SHP77 (cell line): ENCODE measurements around the gene PTER.

Source experiments
- DNase-seq, 2 experiments: peaks; one replicate each; lab custom pipeline; 2025; lab: John Stamatoyannopoulos, UW

PTER gene

DNA sequence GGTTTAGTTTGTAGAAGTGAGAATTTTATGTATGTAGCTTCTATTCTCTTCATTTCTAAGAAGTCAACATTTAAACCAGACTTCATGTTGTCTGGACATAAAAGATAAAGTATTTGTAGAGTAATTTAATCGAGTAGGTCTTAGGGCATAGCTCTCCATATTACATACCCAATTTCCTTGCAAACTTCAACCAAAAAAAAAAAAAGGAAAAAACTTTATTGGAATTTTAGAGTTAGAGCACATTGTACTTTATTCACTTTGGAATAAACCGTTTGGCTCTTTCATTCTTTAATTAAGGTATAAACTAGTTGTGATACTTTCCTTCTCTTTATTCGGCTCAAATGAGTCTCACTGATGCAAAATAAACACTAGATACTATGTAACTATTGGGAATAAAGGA lies 36.0 kb downstream of the PTER start:
- DNase-seq, result no peak

GRCh38 chr10:16477757-16478156 lies 40.9 kb downstream of the PTER start:
- no peak for DNase-seq

DNA sequence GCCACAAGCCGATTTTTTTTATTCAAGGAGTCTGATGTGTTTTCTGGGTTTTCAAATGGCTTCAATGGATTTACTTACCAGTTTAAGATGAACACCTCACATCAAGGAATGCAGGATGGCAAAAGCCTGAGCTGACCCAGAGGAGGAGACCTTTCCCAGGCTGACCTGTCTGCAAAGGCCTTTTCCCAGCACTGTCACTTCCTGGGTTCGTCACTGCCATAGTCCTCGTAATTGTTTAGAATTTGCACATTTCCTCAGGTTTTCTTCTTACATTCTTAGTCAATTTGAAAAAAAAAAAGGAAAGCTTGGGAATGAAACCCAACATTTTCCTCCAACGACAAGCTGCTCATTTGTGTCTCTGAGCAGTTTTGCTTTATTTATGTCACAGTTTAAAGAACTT lies 42.0 kb downstream of the PTER start:
- DNase-seq, result no peak

GRCh38 chr10:16481052-16481728 lies 44.4 kb downstream of the PTER start:
- no peak for DNase-seq

DNA sequence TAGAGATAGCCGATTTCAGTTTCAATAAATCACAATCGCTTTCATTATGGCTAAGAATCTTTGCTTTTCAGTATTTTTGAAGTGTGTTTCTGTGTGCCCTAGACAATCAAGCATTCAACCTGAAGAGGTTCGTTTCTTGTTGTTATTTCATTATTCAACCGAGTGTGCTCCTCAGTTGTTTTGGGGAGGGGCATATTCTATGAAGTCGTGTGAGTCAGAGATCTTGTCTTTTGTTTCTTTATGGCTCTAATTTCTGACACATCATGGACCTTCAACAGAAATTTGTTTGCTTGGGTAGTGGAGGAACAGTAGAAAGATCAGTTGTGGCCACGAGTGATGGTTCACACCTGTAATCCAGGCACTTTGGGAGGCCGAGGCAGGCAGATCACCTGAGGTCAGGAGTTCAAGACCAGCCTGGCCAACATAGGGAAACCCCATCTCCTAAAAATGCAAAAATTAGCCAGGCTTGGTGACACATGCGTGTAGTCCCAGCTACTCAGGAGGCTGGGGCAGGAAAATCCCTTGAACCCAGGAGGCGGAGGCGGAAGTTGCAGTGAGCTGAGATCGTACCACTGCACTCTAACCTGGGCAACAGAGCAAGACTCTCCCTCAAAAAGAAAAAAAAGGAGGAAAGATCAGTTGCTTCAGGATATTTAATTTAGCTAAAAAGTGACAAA lies 46.6 kb downstream of the PTER start:
- DNase-seq, result no peak

DNA sequence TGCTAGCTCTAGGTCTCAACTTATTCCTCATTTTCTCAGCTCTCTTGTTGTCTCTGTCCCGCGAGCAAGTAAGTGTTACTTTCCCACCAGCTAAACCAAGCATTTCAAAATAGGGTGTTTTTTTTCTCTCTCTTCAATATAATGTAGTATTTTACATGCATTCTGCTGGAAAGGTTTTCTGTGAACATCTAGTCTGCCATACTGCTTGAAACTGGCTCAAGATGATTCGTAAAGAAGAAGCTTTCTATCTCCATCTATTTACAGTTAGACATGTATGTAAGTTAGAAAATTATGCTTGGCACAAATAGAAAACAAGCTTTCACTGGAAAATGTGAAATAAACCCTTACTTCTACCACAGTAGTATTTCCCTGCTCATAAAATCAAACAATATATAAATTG lies 53.7 kb downstream of the PTER start:
- no peak for DNase-seq

DNA sequence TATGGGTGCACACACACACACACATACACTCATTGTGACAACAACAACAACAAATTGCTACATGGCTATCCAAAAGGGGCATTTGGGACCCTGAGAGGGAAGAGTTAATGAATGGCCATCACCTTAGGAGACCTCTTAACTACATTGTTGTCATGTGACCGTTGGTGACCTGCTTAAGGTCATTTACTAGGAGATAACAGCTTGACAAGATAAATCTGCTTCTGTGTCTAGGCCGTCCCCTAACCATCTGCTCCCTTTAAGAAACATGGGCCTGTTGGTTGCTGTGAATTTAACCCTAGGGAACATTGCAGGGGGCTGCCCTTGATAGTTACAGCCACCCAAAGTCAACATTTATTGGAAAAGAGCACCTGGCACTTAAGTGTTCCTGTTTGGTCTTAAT lies 55.1 kb downstream of the PTER start:
- no peak for DNase-seq

DNA sequence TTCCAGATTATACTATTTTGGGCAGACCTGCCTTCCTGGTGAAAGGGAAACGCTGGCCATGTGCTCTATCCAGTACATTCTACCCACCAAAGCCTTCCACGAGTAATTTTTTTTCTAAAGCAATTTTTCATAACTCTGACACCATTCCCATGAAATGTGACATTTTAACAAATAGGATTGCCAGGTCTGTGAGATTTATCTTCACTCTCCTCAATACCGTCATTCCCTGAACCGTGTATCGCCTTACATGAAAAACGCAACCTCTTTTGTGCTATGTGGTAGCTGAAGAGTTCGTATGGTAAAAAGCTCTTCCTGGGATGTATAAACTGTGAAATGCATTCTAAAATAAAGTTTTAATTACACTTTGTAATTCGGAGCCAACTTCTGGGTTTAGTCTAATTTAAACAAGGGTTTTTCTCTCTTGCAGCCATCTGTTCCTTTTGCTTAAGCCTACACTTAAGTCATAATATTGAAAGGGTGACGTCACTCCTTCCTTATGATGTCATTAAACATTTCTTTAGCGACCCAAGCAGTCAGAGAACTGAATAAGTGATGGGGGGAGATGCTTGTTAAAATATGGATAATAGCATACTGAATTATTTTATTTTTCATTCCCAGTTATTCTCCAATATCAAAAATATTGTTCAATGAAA lies 57.2 kb downstream of the PTER start:
- DNase-seq, result no peak

DNA sequence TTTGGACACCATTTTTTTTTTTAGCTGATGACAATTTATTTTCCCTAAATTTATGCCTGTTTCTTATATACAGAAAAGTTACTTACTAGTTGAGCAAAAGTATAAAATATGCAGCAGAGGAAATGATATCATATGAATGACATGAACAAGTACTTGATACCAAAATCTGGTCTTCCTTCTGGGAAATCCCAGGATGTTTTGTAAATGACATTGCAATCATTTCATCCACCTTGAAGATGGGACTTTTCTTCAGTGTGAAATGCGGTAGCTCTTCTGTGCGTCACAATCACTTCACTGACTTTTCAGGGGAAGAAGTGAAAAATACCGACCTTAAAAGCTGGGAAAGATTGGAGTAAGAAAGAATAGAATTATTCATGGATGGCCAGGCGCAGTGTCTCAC lies 61.1 kb downstream of the PTER start:
- DNase-seq, result no peak

- DNase-seq, result no peak
Observed at GRCh38 chr10:16505161-16505560, 68.4 kb downstream of the PTER start.

- DNase-seq, result no peak
Observed at GRCh38 chr10:16509996-16510395, 73.2 kb downstream of the PTER start.

DNA sequence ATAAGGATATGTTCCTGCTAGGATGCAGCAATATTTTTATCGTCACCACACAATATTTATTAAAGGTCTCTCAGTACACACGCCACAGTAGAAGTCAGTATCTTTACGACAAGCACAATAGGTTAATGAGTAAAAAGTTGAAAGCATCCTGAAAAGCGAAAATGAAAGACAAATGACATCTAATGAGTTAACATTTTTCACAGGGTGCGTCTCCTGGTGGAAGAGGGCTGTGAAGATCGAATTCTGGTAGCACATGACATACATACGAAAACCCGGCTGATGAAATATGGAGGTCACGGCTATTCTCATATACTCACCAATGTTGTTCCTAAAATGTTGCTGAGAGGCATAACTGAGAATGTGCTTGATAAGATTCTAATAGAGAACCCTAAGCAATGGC lies 74.0 kb downstream of the PTER start:
- DNase-seq, result no peak

DNA sequence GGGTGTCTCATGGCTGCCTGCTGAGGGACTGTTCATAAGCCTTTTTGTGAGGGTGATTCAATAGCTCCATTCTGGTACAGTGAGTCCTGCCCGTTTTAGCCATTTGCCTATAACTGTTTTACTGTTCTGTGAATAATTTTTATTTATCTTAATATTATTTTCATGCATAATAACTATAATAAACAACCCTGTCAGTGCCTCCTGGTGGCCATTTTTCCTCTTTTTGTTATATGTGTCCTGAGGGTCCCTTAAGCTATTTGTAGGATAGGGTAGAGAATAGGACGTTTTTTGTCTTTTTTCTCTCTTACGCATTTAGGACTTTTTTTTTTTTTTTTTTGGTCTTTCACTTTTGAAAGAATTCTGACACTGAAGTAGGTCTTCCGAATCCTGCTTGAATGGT lies 82.0 kb downstream of the PTER start:
- no peak for DNase-seq

GRCh38 chr10:16519250-16519907 lies 82.6 kb downstream of the PTER start:
- no peak for DNase-seq

- no peak for DNase-seq
Observed at GRCh38 chr10:16519908-16520861, 83.4 kb downstream of the PTER start.

GRCh38 chr10:16520900-16521299 lies 84.1 kb downstream of the PTER start:
- no peak for DNase-seq

DNA sequence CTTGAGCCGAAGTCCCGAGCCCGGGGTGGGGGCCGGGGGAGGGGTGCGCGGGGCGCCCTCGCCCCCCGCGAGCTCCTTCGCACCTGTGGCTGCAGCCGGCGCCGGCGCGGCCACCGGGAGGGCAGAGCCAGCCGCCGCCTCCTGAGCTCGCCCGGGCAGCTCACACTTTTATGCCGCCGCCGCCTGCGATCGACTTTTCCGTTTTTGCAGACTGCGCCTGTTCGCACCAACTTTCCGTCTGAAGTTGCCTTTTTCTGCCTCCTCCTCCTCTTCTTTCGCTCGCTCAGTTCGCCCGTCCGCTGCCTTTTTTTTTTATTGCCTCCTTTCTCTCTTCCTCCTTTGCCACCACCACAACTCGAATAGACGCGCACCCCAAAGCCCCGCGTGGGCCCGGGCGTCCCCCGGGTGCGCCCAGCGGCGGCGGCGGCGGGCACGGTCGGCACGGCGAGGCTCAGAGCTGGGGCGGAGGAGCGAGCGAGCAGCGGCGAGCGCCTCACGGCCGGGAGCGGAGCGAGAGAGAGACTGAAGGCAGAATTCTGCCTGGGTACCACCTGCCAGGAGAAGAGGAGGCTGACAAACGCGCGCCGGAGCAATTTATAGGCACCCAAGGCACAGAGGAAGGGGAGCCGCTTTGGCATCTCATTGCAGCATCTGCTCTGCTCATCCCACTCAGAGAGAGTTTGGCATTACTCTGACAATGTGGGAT lies 84.7 kb downstream of the PTER start, which contains the start of gene C1QL3:
C1QL3 (minus strand) TSS at position 569 of the 706 bp plus-strand sequence. CDS start 814 bp downstream, outside the sequence.
- DNase-seq, result no peak

DNA sequence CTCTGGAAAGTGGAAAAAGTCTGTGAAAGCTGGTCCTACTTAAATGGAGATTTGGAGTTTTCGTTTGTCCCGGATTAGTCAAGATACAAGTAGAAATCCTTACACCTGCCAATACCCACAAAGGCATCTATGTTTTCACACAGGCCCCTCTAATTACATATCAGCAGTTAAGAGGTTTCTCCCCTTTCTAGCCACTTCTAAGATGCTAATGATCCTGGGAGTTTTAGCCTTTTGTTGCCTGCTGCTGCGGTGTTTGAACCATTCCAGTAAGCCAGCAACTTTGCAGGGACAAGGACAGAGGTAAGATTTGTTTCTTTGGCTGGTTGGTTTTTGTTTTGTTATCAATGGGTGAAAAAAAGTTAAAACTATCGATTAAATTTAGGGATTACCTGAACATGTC lies 90.6 kb downstream of the PTER start:
- DNase-seq, result no peak

DNA sequence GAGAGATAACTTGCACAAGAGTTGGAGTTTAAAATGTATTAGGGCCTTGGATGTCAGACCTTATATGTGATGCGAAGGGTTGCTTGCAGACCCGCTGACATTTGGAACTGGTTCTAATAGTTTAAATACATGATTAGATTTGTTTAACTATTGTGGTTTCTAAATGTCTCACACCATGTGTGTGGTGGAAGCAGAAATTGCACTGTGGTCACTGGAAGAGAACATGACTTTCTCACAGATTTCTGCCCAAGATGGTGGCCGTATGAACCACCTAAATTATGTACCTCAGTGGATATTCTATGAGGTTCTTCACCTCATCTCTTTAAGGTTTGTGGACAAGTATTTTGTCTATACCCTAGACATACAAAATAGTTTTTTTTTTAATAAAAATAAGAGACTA lies 93.0 kb downstream of the PTER start:
- no peak for DNase-seq

GRCh38 chr10:16536155-16536554 lies 99.3 kb downstream of the PTER start:
- no peak for DNase-seq

DNA sequence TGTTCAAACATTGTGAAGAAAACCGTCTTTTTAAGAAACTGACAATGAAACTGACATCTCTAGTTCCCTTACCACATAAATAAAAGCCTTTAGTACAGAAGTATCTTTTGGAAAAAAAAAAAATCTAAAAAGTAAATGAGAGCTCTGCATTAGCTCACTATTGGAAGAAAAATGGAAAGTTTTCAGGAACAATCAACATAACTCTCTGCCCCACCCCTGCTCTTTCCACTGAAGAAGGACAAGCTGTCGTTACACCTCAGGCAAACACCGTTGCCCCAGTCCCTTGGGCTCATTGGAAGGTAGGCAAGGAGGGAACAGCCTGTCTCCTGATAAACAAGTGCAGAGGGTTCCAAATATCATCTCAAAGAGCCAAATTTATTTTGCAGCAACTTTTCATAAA lies 107.3 kb downstream of the PTER start:
- no peak for DNase-seq
